Measurements from ENCODE around the gene BPIFB3. TPM values are rescaled to one million over a fixed set of nuclear protein-coding genes. Genes with fewer than 3 reads are reported as not detected.
A peak's percentile ranks its signal among the peaks of the same experiment; 100 is the strongest.
"Not testable (repeated sequence)": the region's sequence is repeated elsewhere in the genome, so short reads cannot be mapped to it uniquely, and the experiment has no call there.

Gene BPIFB3
- total RNA-seq, 1 donor from 2014 or later = not detected

DNA sequence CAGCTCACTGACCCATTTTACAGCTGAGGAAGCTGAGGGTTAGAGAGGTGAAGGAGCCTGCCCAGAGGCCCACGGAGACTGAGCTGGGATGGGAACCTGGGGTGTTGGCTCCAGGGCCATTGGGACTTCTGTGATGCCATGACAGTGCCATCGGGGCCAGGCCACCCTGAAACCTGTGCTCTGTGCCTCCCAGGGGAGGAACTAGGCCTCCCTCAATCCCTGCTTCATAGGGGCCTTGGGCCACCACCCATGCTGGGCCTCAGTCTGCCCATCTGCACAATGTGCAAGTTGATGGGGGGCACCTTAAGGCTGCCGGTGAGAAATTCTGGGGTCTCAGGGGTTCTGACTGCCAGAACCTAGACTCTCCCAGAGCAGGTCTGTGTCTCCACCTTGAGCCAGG is 50.6 kb downstream of the BPIFB3 start:
- DNase-seq (no peak), ATAC-seq (no peak)
- intact Hi-C loops (cut with micrococcal nuclease) = no loop called here

DNA sequence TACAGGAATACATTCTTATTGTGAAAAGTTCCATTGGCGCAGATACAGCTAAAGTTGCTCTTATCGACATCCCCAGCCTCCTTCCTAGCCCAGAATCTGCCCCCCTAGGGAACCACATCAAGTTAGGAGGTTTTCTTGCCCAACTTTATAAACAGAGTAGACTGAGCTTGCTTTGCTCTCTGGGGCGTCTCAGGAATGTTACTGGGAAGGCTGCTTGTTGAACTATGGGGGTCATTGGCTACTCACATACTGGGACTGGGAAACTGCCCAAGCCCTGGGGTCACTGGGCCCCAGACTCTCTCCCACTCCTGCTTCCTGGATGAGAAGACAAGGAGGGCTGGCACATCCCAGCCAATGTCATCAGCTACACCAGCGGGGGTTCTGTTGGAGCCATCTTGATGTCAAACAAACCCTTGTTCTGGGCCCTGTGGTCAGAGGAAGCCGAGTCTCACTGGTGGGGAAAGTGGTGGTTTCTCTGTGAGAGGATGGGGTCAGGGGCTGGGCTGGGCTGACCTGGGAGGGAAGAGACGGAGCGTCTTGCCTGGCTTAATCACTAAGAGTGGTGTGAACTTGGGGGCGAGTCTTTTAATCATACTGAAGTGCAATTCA is 51.7 kb downstream of the BPIFB3 start:
- intact Hi-C loops (cut with micrococcal nuclease) = no loop called here
- DNase-seq (no peak), ATAC-seq (peak; percentile 26)

DNA sequence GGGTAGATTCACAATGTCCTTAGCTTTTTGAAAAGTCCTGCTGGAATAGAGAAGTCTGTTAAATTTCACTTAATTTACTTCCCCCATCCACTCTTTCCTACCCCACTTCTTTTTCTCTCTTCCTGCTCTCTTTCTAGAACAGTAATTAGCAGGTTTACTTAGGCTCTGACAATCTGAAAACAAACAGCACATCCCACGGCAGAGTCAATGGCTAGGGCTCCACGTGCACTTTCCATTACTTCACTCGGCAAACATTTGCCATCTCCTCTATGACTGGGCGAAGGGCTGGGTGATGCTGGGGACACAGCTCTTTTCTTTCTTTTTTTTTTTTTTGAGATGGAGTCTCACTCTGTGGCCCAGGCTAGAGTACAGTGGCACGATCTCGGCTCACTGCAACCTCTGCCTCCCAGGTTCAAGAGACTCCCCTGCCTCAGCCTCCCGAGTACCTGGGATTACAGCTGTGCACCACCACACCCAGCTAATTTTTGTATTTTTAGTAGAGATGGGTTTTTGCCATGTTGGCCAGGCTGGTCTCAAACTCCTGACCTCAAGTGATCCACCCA is 52.4 kb downstream of the BPIFB3 start:
- DNase-seq; intact Hi-C loops (cut with micrococcal nuclease): not testable (repeated sequence)
- peak; percentile 75 for ATAC-seq

DNA sequence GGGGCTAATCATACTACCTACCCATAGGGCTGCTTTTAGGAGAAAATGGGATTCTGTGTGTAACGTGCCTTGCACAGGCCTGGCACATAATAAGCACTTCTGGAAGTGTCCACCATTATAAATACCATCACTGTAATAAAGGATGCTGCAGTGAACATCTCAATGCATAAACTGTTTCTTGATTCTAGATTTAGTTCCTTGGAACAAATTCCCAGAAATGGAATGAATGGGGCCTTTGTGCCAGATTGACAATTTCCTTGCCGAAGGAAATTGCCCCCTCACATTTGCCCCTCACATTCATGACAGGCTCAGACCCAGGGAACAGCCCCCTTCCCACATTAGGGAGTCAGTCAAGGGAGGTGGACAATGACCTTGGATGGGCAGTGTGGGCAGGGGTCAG is 55.0 kb downstream of the BPIFB3 start:
- intact Hi-C loops (cut with micrococcal nuclease) = no loop called here
- ATAC-seq (no peak), DNase-seq (no peak)

DNA sequence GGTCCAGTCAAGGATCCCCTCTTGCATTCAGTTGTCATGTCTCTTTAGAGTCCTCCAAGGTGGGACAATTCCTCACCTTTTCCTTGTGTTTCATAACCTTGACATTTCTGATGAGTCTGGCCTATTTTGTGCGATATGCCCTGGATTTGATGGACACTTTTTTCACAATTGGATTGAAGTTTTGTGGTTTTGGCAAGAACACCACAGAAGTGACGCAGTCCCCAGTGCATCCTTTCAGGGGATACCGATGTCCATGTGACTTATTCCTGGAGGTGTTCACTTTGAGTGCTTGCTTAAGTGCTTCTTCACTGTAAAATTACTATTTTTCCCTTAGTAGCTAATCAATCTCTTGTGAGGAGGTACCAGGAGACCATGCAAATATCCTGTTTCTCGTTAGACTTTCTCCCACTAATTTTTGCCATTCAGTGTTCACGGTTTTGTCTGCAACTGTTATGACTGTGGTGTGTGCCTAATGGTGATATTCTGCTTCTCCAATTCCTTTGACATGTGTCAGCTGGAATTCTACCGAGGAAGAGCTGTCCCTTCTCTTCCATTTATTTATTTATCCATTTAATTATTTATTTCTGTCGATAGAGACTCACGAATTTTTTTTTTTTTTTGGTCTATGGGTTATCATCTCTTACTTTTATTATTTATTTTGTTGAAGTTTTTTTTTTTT is 56.6 kb downstream of the BPIFB3 start:
- ATAC-seq (no peak), DNase-seq (no peak)
- intact Hi-C loops (cut with micrococcal nuclease) = no loop called here

DNA sequence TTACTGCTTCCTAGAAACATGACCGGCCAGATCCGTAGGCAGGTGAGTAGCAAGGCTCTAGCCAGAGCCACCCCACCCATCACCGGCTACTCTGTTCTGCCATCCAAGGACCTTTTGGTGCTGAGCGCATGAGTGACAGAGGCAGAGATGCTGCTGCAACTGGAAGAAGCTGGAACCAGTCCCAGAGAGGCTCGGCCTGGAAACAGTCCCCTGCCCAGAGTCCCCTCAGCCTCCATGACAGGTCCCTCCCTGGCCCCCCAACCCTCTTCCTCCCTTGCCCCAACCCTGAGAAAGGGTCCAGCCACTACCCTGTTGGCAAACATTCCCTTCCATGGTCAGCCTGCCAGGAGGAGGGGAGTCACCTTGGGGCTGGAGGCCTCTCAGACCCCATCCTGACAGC is 57.6 kb downstream of the BPIFB3 start:
- no peak for DNase-seq
- intact Hi-C loops (cut with micrococcal nuclease) = no loop called here
- ATAC-seq = no peak

DNA sequence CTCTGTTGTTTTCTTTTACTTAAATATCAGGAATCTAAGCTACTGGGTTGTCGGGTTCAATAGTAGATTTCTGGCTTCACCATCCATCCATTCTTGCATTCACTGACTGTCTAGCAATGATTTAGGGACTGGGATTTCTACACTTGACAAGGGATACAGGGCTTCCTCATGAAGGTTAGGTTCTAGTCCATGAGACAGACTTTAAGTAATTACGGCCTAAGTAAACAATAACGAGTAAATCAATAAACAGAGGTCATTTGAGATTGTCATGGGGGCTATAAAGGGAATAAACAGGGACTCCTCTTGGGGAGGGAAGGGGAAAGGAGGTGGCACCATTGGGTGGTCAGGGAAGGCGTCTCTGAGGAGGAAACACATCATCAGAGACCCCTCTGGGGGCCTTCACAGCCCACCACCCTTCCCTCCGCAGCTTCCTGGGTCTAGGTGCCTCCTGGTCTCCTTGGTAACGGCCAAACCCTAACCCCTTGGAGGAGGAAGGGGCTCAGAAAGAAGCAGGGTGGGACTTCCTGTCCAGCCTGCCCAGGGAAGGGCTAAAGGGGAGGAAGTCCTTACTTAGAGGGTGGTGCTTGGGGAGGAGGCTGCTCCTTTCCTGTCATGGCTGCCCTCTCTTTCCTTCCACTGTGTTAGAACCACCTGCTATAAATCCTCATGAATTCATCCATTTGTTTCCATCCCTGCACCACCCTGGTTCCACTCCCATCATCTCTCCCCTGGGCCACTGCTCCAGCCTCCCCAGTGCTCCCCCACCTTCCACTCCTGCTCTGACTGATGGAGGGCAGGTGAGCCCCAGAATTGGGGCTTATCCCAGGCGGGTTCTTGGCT is 59.1 kb downstream of the BPIFB3 start:
- intact Hi-C loops (cut with micrococcal nuclease) = no loop called here
- DNase-seq (no peak), ATAC-seq (no peak)

DNA sequence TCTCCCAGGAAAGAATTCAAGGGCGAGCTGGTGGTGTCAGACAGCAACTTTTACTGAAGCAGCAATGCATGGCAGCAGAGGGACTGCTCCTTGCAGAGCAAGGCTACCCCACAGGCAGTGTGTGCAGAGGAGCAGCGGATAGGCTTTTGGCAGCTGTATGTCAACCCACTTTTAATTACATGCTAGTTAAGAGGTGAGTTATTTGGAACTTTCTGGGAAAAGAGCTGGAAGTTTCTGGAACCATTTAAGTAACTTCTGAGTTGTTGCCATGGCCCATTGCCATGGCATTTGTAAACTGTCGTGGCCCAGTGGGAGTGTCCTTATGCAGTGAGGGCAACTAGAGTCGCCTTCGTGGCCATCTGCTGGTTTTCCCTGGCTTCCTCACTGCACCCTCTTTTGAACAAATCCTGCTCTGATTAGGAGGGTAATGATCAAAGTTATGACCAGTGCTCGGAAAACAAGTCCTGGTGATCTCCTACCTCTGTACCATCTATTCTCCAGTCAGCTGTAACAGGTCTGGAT is 59.7 kb downstream of the BPIFB3 start:
- DNase-seq (no peak), ATAC-seq (no peak)
- intact Hi-C loops (cut with micrococcal nuclease) = no loop called here

DNA sequence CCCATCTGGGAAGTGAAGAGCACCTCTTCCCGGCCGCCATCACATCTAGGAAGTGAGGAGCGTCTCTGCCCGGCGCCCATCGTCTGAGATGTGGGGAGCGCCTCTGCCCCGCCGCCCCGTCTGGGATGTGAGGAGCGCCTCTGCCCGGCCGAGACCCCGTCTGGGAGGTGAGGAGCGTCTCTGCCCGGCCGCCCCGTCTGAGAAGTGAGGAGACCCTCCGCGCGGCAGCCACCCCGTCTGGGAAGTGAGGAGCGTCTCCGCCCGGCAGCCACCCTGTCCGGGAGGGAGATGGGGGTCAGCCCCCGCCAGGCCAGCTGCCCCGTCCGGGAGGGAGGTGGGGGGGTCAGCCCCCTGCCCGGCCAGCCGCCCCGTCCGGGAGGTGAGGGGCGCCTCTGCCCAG is 61.8 kb downstream of the BPIFB3 start:
- ATAC-seq; DNase-seq; intact Hi-C loops (cut with micrococcal nuclease): not testable (repeated sequence)

DNA sequence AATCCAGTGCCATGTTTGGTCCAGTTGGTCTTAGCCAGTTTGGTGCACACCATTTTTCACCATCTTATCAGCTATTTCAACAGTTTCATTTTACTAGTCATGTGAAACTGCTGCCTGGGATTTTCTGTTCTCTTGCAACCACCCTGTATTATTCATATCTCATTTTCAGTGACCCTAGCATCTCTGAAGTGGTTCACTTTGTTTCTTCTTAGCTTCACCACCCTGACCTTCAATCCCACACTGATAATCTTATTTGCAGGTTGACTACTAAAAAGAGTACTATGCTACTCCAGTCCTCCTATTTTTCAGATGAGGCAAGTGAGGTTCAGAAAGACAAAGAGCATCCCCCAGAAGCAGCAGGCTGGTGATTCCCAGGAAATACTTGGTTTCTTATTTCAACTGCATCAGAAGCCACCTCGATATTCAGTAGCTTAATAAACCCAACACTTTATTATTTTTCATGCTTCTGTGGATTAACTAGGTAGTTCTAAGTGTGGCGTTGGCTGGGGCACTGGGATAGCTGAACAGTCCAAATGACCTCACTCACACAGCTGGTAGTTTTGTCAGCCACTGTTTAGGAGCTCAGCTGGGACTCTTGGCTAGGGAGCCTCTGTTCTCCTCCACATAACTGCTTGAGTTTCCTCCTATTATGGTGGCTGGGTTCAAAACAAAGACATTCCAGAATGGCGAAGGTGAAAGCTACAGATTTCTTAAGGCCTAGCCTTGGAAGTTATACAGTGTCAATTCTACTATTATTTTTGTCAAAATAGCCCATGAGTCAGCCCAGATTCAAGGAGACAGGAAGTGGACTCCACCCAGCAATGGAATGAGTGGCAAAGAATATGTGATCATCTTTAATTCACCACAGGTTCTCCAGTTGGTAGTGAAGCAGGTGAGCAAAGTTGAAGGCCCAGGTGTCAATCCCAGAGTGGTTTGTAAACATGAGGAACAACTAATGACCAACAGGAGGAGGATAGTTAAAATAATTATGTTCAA is 66.3 kb downstream of the BPIFB3 start:
- ATAC-seq = no peak
- DNase-seq = no peak
- intact Hi-C loops (cut with micrococcal nuclease) = no loop called here

DNA sequence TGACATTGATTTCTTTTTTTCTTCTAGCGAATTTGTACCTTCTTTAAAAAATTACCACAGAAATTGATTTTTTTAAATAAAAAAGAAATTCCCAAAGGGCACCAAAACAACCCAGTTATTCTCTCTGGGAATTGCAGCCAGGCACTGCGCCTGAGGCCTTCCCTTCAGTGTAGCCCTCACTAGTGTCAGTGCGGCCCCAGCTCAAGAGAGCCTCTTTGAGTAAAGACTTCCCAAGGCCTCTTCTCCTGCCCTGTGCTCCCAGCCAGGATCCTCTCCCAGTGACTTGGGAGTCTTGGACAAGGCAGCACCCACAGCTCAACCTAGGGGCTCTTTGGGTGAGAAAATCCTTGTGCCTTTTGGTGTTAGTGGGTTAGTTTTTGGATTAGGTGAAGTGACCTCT is 67.2 kb downstream of the BPIFB3 start:
- DNase-seq (no peak), ATAC-seq (no peak)
- intact Hi-C loops (cut with micrococcal nuclease) = no loop called here

DNA sequence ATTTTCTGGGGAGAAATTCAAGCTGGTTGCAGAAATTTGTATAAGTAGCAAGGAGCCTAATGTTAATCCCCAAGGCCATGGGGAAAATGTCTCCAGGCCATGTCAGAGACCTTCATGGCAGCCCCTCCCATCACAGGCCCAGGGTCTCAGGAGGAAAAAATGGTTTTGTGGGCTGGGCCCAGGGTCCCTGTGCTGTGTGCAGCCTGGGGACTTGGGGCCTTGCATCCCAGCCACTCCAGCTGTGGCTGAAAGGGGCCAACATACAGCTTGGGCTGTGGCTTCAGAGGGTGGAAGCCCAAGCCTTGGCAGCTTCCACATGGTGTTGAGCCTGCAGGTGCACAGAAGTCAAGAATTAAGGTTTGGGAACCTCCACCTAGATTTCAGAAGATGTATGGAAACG is 68.6 kb downstream of the BPIFB3 start:
- DNase-seq; ATAC-seq; intact Hi-C loops (cut with micrococcal nuclease): not testable (repeated sequence)

Other genes with a start within 250 kb of the BPIFB3 start
- gene MAPRE1, start 233.9 kb upstream of the BPIFB3 start, total RNA-seq = 65.7 TPM
- not detected for gene EFCAB8, start 195.0 kb upstream of the BPIFB3 start, total RNA-seq
- not detected for gene SUN5, start 49.5 kb upstream of the BPIFB3 start, total RNA-seq
- gene BPIFB2, start 46.2 kb upstream of the BPIFB3 start, total RNA-seq = not detected
- not detected for gene BPIFB6, start 22.3 kb upstream of the BPIFB3 start, total RNA-seq
- gene BPIFB4, start 25.7 kb downstream of the BPIFB3 start, total RNA-seq = not detected
- gene BPIFA2, start 114.3 kb downstream of the BPIFB3 start, total RNA-seq = not detected
- gene BPIFA3, start 163.4 kb downstream of the BPIFB3 start, total RNA-seq = not detected
- gene BPIFA1, start 182.1 kb downstream of the BPIFB3 start, total RNA-seq = not detected
- not detected for gene BPIFB1, start 229.3 kb downstream of the BPIFB3 start, total RNA-seq

Measured in left ventricle myocardium superior (tissue), 1 donor.